WTC11 (cell line): ENCODE measurements around the gene GRM8.

ENCODE experiments used
- ATF2 ChIP-seq: sonication (generic); formaldehyde crosslinking; IDR thresholded peaks from 2 replicates; pipeline ENCODE4 v1.8.1; 2022; ENCODE audit warnings: low read depth, missing genetic modification reagents, borderline replicate concordance
- CTCF ChIP-seq: fragments of 200-600 bp; IDR thresholded peaks from 2 replicates; pipeline ENCODE4 v1.8.0; 2022; ENCODE audit warnings: antibody characterized with exemption
- ESRRA ChIP-seq: sonication (generic); formaldehyde crosslinking; IDR thresholded peaks from 2 replicates; pipeline ENCODE4 v1.8.1; 2022; ENCODE audit warnings: mild to moderate bottlenecking, missing genetic modification reagents, borderline replicate concordance
- FOXP1 ChIP-seq: sonication (generic); formaldehyde crosslinking; IDR thresholded peaks from 2 replicates; pipeline ENCODE4 v1.8.0; 2022; ENCODE audit warnings: missing genetic modification reagents, mild to moderate bottlenecking, moderate library complexity, borderline replicate concordance
- FOXP4 ChIP-seq: sonication (generic); formaldehyde crosslinking; IDR thresholded peaks from 2 replicates; pipeline ENCODE4 v1.8.0; 2022; ENCODE audit warnings: mild to moderate bottlenecking, missing genetic modification reagents
- GABPB1 ChIP-seq: sonication (generic); formaldehyde crosslinking; IDR thresholded peaks from 2 replicates; pipeline ENCODE4 v1.8.1; 2023; ENCODE audit warnings: mild to moderate bottlenecking, missing genetic modification reagents
- IRF1 ChIP-seq: sonication (generic); formaldehyde crosslinking; IDR thresholded peaks from 2 replicates; pipeline ENCODE4 v1.8.0; 2023; ENCODE audit warnings: missing genetic modification reagents
- MAX ChIP-seq: sonication (generic); formaldehyde crosslinking; IDR thresholded peaks from 2 replicates; pipeline ENCODE4 v1.8.0; 2022; ENCODE audit warnings: mild to moderate bottlenecking, missing genetic modification reagents
- PRDM15 ChIP-seq: sonication (generic); formaldehyde crosslinking; IDR thresholded peaks from 2 replicates; pipeline ENCODE4 v1.8.0; 2022; ENCODE audit warnings: missing genetic modification reagents
- PREB ChIP-seq: sonication (generic); formaldehyde crosslinking; IDR thresholded peaks from 2 replicates; pipeline ENCODE4 v1.8.1; 2022; ENCODE audit warnings: mild to moderate bottlenecking, missing genetic modification reagents, moderate library complexity, borderline replicate concordance
- SMAD3 ChIP-seq: sonication (generic); formaldehyde crosslinking; IDR thresholded peaks from 2 replicates; pipeline ENCODE4 v1.8.0; 2022; ENCODE audit warnings: missing genetic modification reagents, mild to moderate bottlenecking, borderline replicate concordance
- TEAD1 ChIP-seq: sonication (generic); formaldehyde crosslinking; IDR thresholded peaks from 2 replicates; pipeline ENCODE4 v1.8.0; 2022; ENCODE audit warnings: mild to moderate bottlenecking, missing genetic modification reagents

GRCh38 chr7:126656165-126656564 lies 596.6 kb downstream of the GRM8 start:
- TF ChIP-seq ESRRA (no peak), PREB (no peak), CTCF (no peak), IRF1 (CRISPR knock-in tag) (no peak), FOXP1 (CRISPR knock-in tag) (no peak), FOXP4 (CRISPR knock-in tag) (no peak), MAX (CRISPR knock-in tag) (no peak), GABPB1 (no peak), PRDM15 (CRISPR knock-in tag) (no peak), SMAD3 (CRISPR knock-in tag) (no peak), TEAD1 (CRISPR knock-in tag) (no peak), ATF2 (no peak)
